Measurements from ENCODE around the gene PLA2G7.

- TF ChIP-seq, protein P1, sequence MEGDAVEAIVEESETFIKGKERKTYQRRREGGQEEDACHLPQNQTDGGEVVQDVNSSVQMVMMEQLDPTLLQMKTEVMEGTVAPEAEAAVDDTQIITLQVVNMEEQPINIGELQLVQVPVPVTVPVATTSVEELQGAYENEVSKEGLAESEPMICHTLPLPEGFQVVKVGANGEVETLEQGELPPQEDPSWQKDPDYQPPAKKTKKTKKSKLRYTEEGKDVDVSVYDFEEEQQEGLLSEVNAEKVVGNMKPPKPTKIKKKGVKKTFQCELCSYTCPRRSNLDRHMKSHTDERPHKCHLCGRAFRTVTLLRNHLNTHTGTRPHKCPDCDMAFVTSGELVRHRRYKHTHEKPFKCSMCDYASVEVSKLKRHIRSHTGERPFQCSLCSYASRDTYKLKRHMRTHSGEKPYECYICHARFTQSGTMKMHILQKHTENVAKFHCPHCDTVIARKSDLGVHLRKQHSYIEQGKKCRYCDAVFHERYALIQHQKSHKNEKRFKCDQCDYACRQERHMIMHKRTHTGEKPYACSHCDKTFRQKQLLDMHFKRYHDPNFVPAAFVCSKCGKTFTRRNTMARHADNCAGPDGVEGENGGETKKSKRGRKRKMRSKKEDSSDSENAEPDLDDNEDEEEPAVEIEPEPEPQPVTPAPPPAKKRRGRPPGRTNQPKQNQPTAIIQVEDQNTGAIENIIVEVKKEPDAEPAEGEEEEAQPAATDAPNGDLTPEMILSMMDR (IDR thresholded peaks at IDR 0.05) = no peak
- TF ChIP-seq POLR2A (IDR thresholded peaks at IDR 0.05) (no peak), EP300 (IDR thresholded peaks at IDR 0.05) (no peak)
These were observed 38.2 kb upstream of the PLA2G7 start for GRCh38 chr6:46773201-46773855.
